Stimulated activated naive CD8-positive, alpha-beta T cell treated with anti-CD3 and anti-CD28 coated beads, Interleukin-15, Interleukin-2, amounts not matched to agents 100 ng/mL and 50 ng/mL, for 24 hours (primary cell): ENCODE measurements around the gene SEMA5A.

Source experiments
- H3K27ac Mint-ChIP-seq: one replicate; pipeline ENCODE4 v1.8.0; 2021; ENCODE audit warnings: mild to moderate bottlenecking, mixed read lengths
- H3K27me3 Mint-ChIP-seq: one replicate; pipeline ENCODE4 v1.8.0; 2021; ENCODE audit warnings: mixed read lengths
- H3K36me3 Mint-ChIP-seq: one replicate; pipeline ENCODE4 v1.8.0; 2021; ENCODE audit warnings: low read depth, mixed read lengths
- H3K4me1 Mint-ChIP-seq: one replicate; pipeline ENCODE4 v1.8.0; 2021; ENCODE audit warnings: low read depth, mixed read lengths
- H3K4me3 Mint-ChIP-seq: one replicate; pipeline ENCODE4 v1.8.0; 2021; ENCODE audit warnings: mild to moderate bottlenecking, mixed read lengths
- H3K9me3 Mint-ChIP-seq: one replicate; pipeline ENCODE4 v1.8.0; 2021; ENCODE audit warnings: mixed read lengths

Gene SEMA5A

GRCh38 chr5:9483779-9484178 is 62.1 kb downstream of the SEMA5A start:
- Mint-ChIP-seq H3K27ac (no peak overlapping the region), H3K4me1 (no peaks in the 10 kb centered on the region), H3K36me3 (no peaks in the 10 kb centered on the region), H3K9me3 (peaks cover 15% of the 10 kb centered on the region), H3K27me3 (no peaks in the 10 kb centered on the region), H3K4me3 (no peak overlapping the region)

DNA sequence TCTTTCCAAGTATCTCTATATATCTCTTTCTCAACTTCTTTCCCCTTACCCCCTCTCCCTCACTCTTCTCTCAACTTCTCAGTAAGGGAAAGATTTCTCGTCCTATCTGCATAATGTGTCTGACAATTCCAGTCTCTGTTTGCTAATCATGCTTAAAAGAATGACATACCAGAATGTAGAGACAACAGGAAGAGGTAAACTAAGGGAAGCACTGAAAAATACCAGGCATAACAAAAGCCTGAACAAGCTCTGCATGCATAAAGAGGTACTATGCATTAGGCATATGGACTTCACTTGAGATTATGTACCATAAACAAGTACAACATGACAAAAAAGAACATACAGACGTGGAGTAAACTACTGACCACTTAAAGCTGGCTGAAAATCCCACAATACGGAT is 62.6 kb downstream of the SEMA5A start:
- H3K4me3 Mint-ChIP-seq = no peak overlapping the region
- no peak overlapping the region for H3K27ac Mint-ChIP-seq
- no peaks in the 10 kb centered on the region for H3K36me3 Mint-ChIP-seq
- H3K27me3 Mint-ChIP-seq = no peaks in the 10 kb centered on the region
- no peaks in the 10 kb centered on the region for H3K4me1 Mint-ChIP-seq
- H3K9me3 Mint-ChIP-seq = peaks cover 13% of the 10 kb centered on the region

GRCh38 chr5:9482381-9482780 is 63.5 kb downstream of the SEMA5A start:
- H3K4me1 Mint-ChIP-seq = no peaks in the 10 kb centered on the region
- H3K9me3 Mint-ChIP-seq = peaks cover 15% of the 10 kb centered on the region
- H3K27me3 Mint-ChIP-seq = no peaks in the 10 kb centered on the region
- no peaks in the 10 kb centered on the region for H3K36me3 Mint-ChIP-seq
- H3K27ac Mint-ChIP-seq = no peak overlapping the region
- no peak overlapping the region for H3K4me3 Mint-ChIP-seq

DNA sequence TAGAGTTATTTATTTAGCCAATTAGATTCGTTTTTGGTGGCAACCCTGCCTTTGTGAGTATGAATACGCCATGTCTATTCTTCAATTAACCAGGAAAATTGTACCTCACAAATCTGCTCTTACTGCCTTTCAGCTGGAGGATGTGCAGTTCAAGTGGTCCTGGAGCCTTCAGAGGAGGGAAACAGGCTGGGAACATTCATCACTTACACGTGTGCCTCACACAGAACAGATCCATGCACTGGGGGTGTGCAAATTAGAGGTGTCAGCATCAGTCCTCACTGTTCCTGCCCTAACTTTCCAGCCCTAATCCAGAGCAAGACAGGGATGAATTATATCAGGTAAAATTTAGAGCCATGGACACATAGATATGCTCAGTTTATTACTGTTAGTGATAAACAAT is 65.4 kb downstream of the SEMA5A start:
- Mint-ChIP-seq H3K36me3 (no peaks in the 10 kb centered on the region), H3K27me3 (no peaks in the 10 kb centered on the region), H3K4me3 (no peak overlapping the region), H3K4me1 (no peaks in the 10 kb centered on the region), H3K27ac (no peak overlapping the region), H3K9me3 (peaks cover 20% of the 10 kb centered on the region)

- no peaks in the 10 kb centered on the region for H3K4me1 Mint-ChIP-seq
- no peak overlapping the region for H3K4me3 Mint-ChIP-seq
- H3K36me3 Mint-ChIP-seq = no peaks in the 10 kb centered on the region
- H3K27ac Mint-ChIP-seq = no peak overlapping the region
- peaks cover 20% of the 10 kb centered on the region for H3K9me3 Mint-ChIP-seq
- H3K27me3 Mint-ChIP-seq = no peaks in the 10 kb centered on the region
Measured at GRCh38 chr5:9479990-9480389, 65.9 kb downstream of the SEMA5A start.

GRCh38 chr5:9479361-9479760 is 66.5 kb downstream of the SEMA5A start:
- Mint-ChIP-seq H3K36me3 (no peaks in the 10 kb centered on the region), H3K27ac (no peak overlapping the region), H3K9me3 (peaks cover 20% of the 10 kb centered on the region), H3K4me3 (no peak overlapping the region), H3K4me1 (no peaks in the 10 kb centered on the region), H3K27me3 (no peaks in the 10 kb centered on the region)

- H3K27me3 Mint-ChIP-seq = no peaks in the 10 kb centered on the region
- peaks cover 14% of the 10 kb centered on the region for H3K9me3 Mint-ChIP-seq
- no peak overlapping the region for H3K4me3 Mint-ChIP-seq
- H3K36me3 Mint-ChIP-seq = no peaks in the 10 kb centered on the region
- H3K4me1 Mint-ChIP-seq = no peaks in the 10 kb centered on the region
- no peak overlapping the region for H3K27ac Mint-ChIP-seq
Measured at GRCh38 chr5:9477537-9477936, 68.3 kb downstream of the SEMA5A start.

GRCh38 chr5:9474219-9475002 is 71.5 kb downstream of the SEMA5A start:
- Mint-ChIP-seq H3K4me3 (no peak overlapping the region), H3K27ac (no peak overlapping the region), H3K36me3 (no peaks in the 10 kb centered on the region), H3K27me3 (no peaks in the 10 kb centered on the region), H3K4me1 (no peaks in the 10 kb centered on the region), H3K9me3 (peaks cover 14% of the 10 kb centered on the region)

- H3K4me3 Mint-ChIP-seq = no peak overlapping the region
- no peaks in the 10 kb centered on the region for H3K36me3 Mint-ChIP-seq
Measured at GRCh38 chr5:9473624-9474023, 72.3 kb downstream of the SEMA5A start.

DNA sequence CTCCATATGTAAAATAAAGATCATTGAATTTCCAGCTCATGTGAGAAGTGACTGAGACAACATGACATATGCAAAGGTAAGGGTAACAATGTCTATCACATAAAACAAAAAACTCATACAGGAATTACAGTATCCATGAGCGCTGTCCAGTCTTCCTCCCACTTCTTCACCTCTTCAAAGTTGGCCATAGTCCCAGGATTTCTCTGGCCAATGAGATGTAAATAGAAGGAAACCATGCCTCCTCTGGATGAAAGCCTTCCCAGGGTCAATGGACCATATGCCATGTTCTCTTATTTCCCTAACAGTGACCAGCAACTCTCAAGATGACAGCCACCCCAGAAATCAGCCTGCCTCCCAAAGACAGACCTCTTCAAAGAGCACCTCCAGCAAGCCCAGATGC is 75.5 kb downstream of the SEMA5A start:
- Mint-ChIP-seq H3K27me3 (no peaks in the 10 kb centered on the region), H3K27ac (no peak overlapping the region), H3K4me3 (no peak overlapping the region), H3K36me3 (no peaks in the 10 kb centered on the region), H3K4me1 (no peaks in the 10 kb centered on the region), H3K9me3 (peaks cover 4% of the 10 kb centered on the region)

More at GRCh38 chr5:9473624-9474023, 72.3 kb downstream of the SEMA5A start:
- H3K9me3 Mint-ChIP-seq = peaks cover 14% of the 10 kb centered on the region
- H3K27me3 Mint-ChIP-seq = no peaks in the 10 kb centered on the region
- no peaks in the 10 kb centered on the region for H3K4me1 Mint-ChIP-seq
- H3K27ac Mint-ChIP-seq = no peak overlapping the region

GRCh38 chr5:9468060-9468388 is 77.9 kb downstream of the SEMA5A start:
- H3K27me3 Mint-ChIP-seq = no peaks in the 10 kb centered on the region
- H3K9me3 Mint-ChIP-seq = peaks cover 4% of the 10 kb centered on the region
- H3K36me3 Mint-ChIP-seq = no peaks in the 10 kb centered on the region
- no peak overlapping the region for H3K4me3 Mint-ChIP-seq
- no peaks in the 10 kb centered on the region for H3K4me1 Mint-ChIP-seq
- no peak overlapping the region for H3K27ac Mint-ChIP-seq

GRCh38 chr5:9467199-9468059 is 78.4 kb downstream of the SEMA5A start:
- no peaks in the 10 kb centered on the region for H3K36me3 Mint-ChIP-seq
- peaks cover 4% of the 10 kb centered on the region for H3K9me3 Mint-ChIP-seq
- H3K27me3 Mint-ChIP-seq = no peaks in the 10 kb centered on the region
- no peak overlapping the region for H3K4me3 Mint-ChIP-seq
- no peak overlapping the region for H3K27ac Mint-ChIP-seq
- no peaks in the 10 kb centered on the region for H3K4me1 Mint-ChIP-seq

DNA sequence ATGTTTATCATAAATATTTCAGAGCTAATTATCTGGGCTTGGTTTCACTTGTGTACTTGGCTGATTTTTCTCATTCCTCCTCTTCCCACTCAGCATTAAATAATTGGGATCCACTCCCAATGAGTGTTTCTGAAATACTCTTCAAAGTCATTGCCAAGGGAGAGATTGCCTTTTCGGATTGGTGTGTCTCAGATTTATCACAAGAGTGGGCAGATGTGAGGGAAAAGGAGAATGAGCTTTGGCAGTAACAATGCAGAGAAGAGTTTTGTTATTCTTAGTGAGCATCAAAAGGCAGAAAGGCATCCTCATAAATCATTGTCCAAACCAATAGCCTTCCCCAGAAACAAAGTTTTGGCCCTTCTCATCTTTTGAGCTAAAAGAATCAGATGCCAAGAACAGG is 79.2 kb downstream of the SEMA5A start:
- Mint-ChIP-seq H3K36me3 (no peaks in the 10 kb centered on the region), H3K27ac (no peak overlapping the region), H3K4me3 (no peak overlapping the region), H3K9me3 (peaks cover 4% of the 10 kb centered on the region), H3K27me3 (no peaks in the 10 kb centered on the region), H3K4me1 (no peaks in the 10 kb centered on the region)

DNA sequence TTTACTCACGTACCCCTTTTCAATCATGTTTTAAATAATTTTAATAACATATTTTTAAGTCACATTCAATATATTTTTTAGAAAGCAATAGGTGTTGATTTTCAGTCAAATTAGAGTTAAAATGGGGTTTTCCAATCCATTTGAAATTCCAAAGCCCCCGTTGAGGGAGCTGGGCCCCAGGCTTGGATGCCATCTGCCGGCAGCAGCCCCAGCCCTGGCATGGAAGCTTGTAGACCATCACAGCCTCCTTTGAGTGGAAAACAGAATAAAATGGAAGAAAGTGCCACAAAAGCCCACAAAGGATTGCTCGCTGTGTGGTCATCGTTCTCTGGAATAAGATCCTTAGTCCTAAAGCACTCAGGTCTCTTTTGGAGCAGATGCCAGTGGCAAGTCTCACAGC is 81.4 kb downstream of the SEMA5A start:
- H3K9me3 Mint-ChIP-seq = peaks cover 4% of the 10 kb centered on the region
- H3K27ac Mint-ChIP-seq = no peak overlapping the region
- no peaks in the 10 kb centered on the region for H3K27me3 Mint-ChIP-seq
- no peaks in the 10 kb centered on the region for H3K36me3 Mint-ChIP-seq
- no peaks in the 10 kb centered on the region for H3K4me1 Mint-ChIP-seq
- H3K4me3 Mint-ChIP-seq = no peak overlapping the region

DNA sequence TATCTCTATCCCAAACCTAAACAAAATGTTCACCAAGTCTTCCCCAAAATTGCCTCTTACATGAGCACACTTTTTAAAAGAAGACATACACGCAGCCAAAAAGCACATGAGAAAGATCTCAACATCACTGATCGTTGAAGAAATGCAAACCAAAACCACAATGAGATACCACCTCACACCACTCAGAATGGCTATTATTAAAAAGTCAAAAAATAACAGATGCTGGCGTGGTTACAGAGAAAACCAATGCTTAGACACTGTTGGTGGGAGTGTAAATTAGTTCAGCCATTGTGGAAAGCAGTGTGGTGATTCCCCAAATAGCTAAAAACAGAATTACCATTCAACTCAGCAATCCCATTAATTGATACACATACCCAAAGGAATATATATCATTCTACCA is 83.8 kb downstream of the SEMA5A start:
- H3K36me3 Mint-ChIP-seq = no peaks in the 10 kb centered on the region
- H3K4me3 Mint-ChIP-seq = no peak overlapping the region
- H3K27ac Mint-ChIP-seq = no peak overlapping the region
- peaks cover 8% of the 10 kb centered on the region for H3K9me3 Mint-ChIP-seq
- H3K4me1 Mint-ChIP-seq = no peaks in the 10 kb centered on the region
- H3K27me3 Mint-ChIP-seq = no peaks in the 10 kb centered on the region
